Suprapubic skin (tissue), 4 donors: ENCODE results near the gene CTSD. TPM values are rescaled to one million over a fixed set of nuclear protein-coding genes. Genes with fewer than 3 reads are reported as not detected.

Experiments
- DNase-seq, 2 donors: peaks; one replicate each; pipeline ENCODE4 v3.0.0-alpha.2; 2019; ENCODE audit warnings: low spot score in 2 of 2
- H3K27ac ChIP-seq: fragments of 200-600 bp; sonication (generic); one replicate; pipeline ENCODE4 v1.5.1; 2019
- H3K27me3 ChIP-seq: fragments of 200-600 bp; sonication (generic); one replicate; pipeline ENCODE4 v1.5.1; 2019
- H3K36me3 ChIP-seq: fragments of 200-600 bp; sonication (generic); one replicate; pipeline ENCODE4 v1.5.1; 2019
- H3K4me1 ChIP-seq: fragments of 200-600 bp; sonication (generic); one replicate; pipeline ENCODE4 v1.5.1; 2019
- H3K4me3 ChIP-seq: fragments of 200-600 bp; sonication (generic); one replicate; pipeline ENCODE4 v1.5.1; 2019; ENCODE audit warnings: mild to moderate bottlenecking
- H3K9me3 ChIP-seq: fragments of 200-600 bp; sonication (generic); one replicate; pipeline ENCODE4 v1.5.1; 2019
- CTCF ChIP-seq, 2 donors: fragments of 200-600 bp in 1 of 2; fragments of 450-650 bp in 1 of 2; sonication (generic) in 1 of 2; IDR thresholded peaks; one replicate each; pipeline ENCODE4 v1.5.1; 2016 to 2019; ENCODE audit warnings: antibody characterized with exemption in 2 of 2, mild to moderate bottlenecking in 1 of 2, moderate library complexity in 1 of 2
- EP300 ChIP-seq: sonication (generic); formaldehyde crosslinking; IDR thresholded peaks from one replicate; pipeline ENCODE4 v1.6.1; 2017; ENCODE audit warnings: antibody characterized with exemption
- POLR2A ChIP-seq, 2 donors: fragments of 450-650 bp; IDR thresholded peaks; one replicate each; pipeline ENCODE4 v1.6.1; 2017; ENCODE audit warnings: antibody characterized with exemption in 2 of 2, mild to moderate bottlenecking in 2 of 2, moderate library complexity in 2 of 2
- POLR2AphosphoS5 ChIP-seq, 3 donors: sonication (generic); formaldehyde crosslinking; IDR thresholded peaks; one replicate each; pipeline ENCODE4 v1.6.1; 2017; ENCODE audit warnings: antibody characterized with exemption in 3 of 3
- WGBS: methylation state at CpG from one replicate; pipeline ENCODE4 v1.1.5; 2018; 5-methylcytosine and 5-hydroxymethylcytosine counted together
- total RNA-seq, 4 donors: library from RNA; depleted of rRNA; stranded (reverse); fragments of >200 nt; gene quantifications; one replicate each; pipeline ENCODE4 v1.1.0, GENCODE V29; 2016

The CTSD gene
- total RNA-seq, 4 donors from 2014 or later: 319 to 596 (median 469) TPM

GRCh38 chr11:1782031-1782590 is 18.4 kb upstream of the CTSD start:
- peaks cover 5% of the 10 kb centered on the region for H3K4me1 ChIP-seq
- peak in 1 of 2 donors; percentile 52 for DNase-seq
- WGBS: 79% methylated on average over 13 of the region's 13 CpGs

GRCh38 chr11:1781593-1781975 is 17.9 kb upstream of the CTSD start:
- no peak overlapping the region for H3K4me3 ChIP-seq
- 83% methylated on average over 6 of the region's 9 CpGs for WGBS
- TF ChIP-seq POLR2A (IDR thresholded peaks at IDR 0.05): no peak
- no peak for TF ChIP-seq CTCF (IDR thresholded peaks at IDR 0.05)
- no peak for TF ChIP-seq POLR2AphosphoS5 (IDR thresholded peaks at IDR 0.05)
- TF ChIP-seq EP300: no peak
- no peaks in the 10 kb centered on the region for H3K36me3 ChIP-seq
- peaks cover 5% of the 10 kb centered on the region for H3K4me1 ChIP-seq
- no peak overlapping the region for H3K27ac ChIP-seq
- peaks cover 3% of the 10 kb centered on the region for H3K27me3 ChIP-seq
- DNase-seq: no peak
- H3K9me3 ChIP-seq: no peaks in the 10 kb centered on the region

More at GRCh38 chr11:1782031-1782590, 18.4 kb upstream of the CTSD start:
- Histone ChIP-seq H3K4me3 (no peak overlapping the region), H3K27me3 (peaks cover 3% of the 10 kb centered on the region), H3K9me3 (no peaks in the 10 kb centered on the region), H3K27ac (no peak overlapping the region), H3K36me3 (no peaks in the 10 kb centered on the region)
- no peak for TF ChIP-seq EP300
- TF ChIP-seq POLR2AphosphoS5 (IDR thresholded peaks at IDR 0.05): no peak
- no peak for TF ChIP-seq CTCF (IDR thresholded peaks at IDR 0.05)
- no peak for TF ChIP-seq POLR2A (IDR thresholded peaks at IDR 0.05)

- Histone ChIP-seq H3K36me3 (no peaks in the 10 kb centered on the region), H3K9me3 (no peaks in the 10 kb centered on the region), H3K4me1 (peaks cover 5% of the 10 kb centered on the region), H3K27ac (no peak overlapping the region), H3K27me3 (peaks cover 3% of the 10 kb centered on the region), H3K4me3 (no peak overlapping the region)
- TF ChIP-seq EP300 (no peak), CTCF (IDR thresholded peaks at IDR 0.05) (no peak), POLR2A (IDR thresholded peaks at IDR 0.05) (no peak), POLR2AphosphoS5 (IDR thresholded peaks at IDR 0.05) (no peak)
- DNase-seq: peak; percentile 52 to 62
- 85% methylated on average over 12 of the region's 25 CpGs for WGBS
Observed at GRCh38 chr11:1780700-1781592, 17.2 kb upstream of the CTSD start.

GRCh38 chr11:1779806-1780699 is 16.3 kb upstream of the CTSD start:
- TF ChIP-seq CTCF (IDR thresholded peaks at IDR 0.05) (no peak), POLR2A (IDR thresholded peaks at IDR 0.05) (no peak)
- Histone ChIP-seq H3K27ac (no peak overlapping the region), H3K27me3 (peaks cover 3% of the 10 kb centered on the region), H3K4me3 (no peak overlapping the region), H3K9me3 (no peaks in the 10 kb centered on the region), H3K36me3 (no peaks in the 10 kb centered on the region), H3K4me1 (peaks cover 5% of the 10 kb centered on the region)
- DNase-seq: peak in 1 of 2 donors; percentile 52
- 80% methylated on average over 31 of the region's 34 CpGs for WGBS
